Left forelimb (tissue), 1 donor: ENCODE data around the gene ABHD11.

ENCODE experiments used
- DNase-seq: peaks from one replicate; pipeline ENCODE4 v3.0.0-alpha.2; 2018; ENCODE audit warnings: low spot score

ABHD11 gene

GRCh38 chr7:73701357-73701995, 37.1 kb downstream of the ABHD11 start:
- no peak for DNase-seq

GRCh38 chr7:73700581-73701134, 37.9 kb downstream of the ABHD11 start:
- DNase-seq, result no peak

DNA sequence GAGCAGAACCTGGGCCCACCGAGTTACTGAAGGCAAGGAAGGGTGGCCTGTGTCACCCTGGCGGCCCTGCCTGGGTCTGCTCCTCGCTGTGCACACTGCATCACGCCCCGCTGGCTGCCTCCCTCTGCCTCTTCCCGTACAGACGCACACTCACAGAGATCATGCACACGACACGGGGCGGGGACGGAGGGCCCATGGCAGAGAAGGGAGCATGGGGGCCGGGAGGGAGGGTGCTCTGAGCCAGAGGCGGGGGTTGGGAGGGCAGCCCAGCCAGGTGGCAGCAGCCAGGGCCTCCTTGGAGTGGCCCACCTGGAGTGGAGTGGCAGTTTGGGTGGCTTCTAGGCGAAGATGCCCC, 38.6 kb downstream of the ABHD11 start:
- DNase-seq, result no peak

- no peak for DNase-seq
Observed at GRCh38 chr7:73699370-73700068, 39.1 kb downstream of the ABHD11 start.

GRCh38 chr7:73698410-73698809, 40.2 kb downstream of the ABHD11 start:
- no peak for DNase-seq

DNA sequence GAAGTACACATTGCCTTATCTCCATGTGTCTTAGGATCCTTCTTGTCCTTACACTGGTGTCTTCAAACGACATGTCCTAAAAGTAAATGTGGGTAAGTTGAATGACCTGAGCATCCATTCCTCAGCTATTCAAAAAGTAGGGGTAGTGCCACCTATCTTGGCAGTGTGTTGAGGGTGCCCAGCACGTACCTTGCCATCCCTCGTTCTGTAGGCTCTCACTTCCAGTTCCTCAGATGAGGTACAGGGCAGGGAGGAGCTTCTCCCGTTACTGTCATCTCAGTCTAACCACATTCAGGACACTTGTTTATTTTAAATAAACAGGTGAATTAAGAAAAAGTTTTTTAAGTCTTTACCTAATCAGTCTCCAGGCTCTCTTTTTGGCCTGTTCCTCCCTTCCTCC, 42.2 kb downstream of the ABHD11 start:
- no peak for DNase-seq

GRCh38 chr7:73690646-73691045, 48.0 kb downstream of the ABHD11 start:
- DNase-seq, result no peak

DNA sequence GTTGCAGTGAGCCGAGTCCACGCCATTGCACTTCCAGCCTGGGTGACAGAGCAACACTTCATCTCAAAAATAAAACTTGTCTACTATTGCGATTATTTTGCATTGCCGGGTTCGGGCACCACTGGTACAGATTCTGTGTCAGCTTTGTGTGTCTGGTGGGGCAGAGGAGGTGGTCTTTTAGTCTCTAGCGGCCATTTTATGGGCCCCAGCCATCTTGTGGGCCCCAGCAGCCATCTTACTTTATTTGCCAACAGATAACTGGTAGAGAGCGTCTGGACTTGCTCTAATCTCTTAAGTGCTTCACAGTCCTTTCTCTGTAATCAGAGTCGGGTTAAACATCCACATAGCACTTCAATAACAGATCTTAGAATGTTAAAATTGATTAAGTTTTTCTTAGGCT, 50.3 kb downstream of the ABHD11 start:
- no peak for DNase-seq
